Measurements from ENCODE around the gene DEFB112.
A peak's percentile ranks its signal among the peaks of the same experiment; 100 is the strongest.

The DEFB112 gene, protein sequence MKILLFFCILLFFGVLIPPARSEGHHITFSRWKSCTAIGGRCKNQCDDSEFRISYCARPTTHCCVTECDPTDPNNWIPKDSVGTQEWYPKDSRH

DNA sequence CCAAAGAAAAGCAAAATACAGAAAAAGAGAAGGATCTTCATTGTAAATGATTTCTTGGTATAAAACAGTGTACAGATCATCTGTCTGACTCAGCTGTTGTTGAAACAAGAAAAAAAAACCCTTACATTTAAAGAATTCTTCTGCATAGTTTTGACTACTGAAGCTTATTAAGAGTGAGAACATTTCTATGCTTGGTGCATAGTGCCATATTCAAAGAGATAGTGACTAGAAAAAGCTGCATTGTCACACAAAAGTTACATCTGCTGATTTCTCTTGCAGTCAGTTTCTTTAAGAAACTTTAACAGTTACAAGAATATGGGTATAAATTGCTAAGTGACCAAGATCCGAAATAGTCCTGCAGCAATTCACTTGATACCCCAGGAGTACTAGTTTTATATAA is at the start of gene DEFB112:
Gene DEFB112, minus strand, starts transcription at position 101 of the 400 bp plus-strand sequence. Its CDS starts 60 bp downstream, at position 41.
- no peak for TF ChIP-seq POLR2A (IDR thresholded peaks at IDR 0.05; ENCODE audit: low read depth, low read length)
- FAIRE-seq (no peak), DNase-seq (ENCODE audit: insufficient read length, low spot score) (no peak)

DNA sequence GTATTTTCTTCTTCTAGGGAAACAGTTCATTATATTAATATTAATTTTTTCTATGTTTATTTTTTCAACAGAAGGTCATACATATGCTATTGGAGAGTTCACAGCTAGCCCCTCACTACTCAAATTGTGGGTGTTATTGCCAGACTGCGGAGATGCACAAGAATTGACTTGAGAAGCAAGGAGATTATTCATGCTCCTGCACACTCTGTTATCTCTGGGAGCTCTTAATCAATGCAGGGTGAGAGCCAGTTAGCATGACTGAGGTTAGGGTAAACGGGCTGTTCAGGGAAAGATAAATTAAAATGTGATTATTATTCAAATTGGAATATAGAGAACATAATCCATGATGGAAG is 48.9 kb upstream of the DEFB112 start:
- no peak for FAIRE-seq
- TF ChIP-seq POLR2A (IDR thresholded peaks at IDR 0.05; ENCODE audit: low read depth, low read length) = no peak
- DNase-seq (ENCODE audit: insufficient read length, low spot score) = no peak

GRCh38 chr6:50097966-50098640 is 48.4 kb upstream of the DEFB112 start:
- FAIRE-seq (peak; percentile 30), DNase-seq (ENCODE audit: insufficient read length, low spot score) (no peak)
- no peak for TF ChIP-seq POLR2A (IDR thresholded peaks at IDR 0.05; ENCODE audit: low read depth, low read length)

DNA sequence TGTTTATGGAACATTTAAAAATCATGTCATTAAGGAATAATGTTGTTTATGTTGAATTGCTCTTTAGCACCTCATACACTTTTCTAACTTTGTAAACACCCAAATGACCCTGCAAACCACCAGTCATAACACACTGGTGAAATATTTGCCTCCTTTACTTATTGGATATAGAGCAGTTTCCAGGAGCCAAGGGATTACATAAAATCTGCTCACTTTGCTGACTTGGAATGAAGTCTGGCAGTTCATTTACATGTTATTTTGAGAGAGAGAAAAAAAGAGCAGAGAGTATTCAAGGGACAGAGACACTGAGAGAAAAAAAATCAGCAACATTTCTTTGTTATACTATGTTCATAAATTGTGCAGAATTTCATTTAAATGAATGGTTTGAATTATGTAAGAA is 46.6 kb upstream of the DEFB112 start:
- no peak for FAIRE-seq
- no peak for DNase-seq (ENCODE audit: insufficient read length, low spot score)
- TF ChIP-seq POLR2A (IDR thresholded peaks at IDR 0.05; ENCODE audit: low read depth, low read length) = no peak

DNA sequence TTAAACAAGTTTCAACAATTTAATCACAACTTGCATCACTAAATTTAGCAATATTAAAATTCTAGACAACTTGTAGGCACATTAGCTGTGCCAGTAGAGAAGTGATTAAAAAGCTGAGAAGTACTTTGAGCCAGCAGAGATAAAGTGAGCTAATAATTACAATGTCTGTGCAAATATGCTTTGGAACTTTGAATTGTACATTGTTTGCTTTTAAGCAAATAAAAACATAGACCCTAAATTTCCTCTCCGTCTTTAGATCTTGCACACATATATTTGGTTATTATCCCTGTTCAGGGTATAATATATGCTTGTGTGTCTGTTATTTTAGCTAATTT is 44.2 kb upstream of the DEFB112 start:
- no peak for TF ChIP-seq POLR2A (IDR thresholded peaks at IDR 0.05; ENCODE audit: low read depth, low read length)
- no peak for DNase-seq (ENCODE audit: insufficient read length, low spot score)
- no peak for FAIRE-seq

DNA sequence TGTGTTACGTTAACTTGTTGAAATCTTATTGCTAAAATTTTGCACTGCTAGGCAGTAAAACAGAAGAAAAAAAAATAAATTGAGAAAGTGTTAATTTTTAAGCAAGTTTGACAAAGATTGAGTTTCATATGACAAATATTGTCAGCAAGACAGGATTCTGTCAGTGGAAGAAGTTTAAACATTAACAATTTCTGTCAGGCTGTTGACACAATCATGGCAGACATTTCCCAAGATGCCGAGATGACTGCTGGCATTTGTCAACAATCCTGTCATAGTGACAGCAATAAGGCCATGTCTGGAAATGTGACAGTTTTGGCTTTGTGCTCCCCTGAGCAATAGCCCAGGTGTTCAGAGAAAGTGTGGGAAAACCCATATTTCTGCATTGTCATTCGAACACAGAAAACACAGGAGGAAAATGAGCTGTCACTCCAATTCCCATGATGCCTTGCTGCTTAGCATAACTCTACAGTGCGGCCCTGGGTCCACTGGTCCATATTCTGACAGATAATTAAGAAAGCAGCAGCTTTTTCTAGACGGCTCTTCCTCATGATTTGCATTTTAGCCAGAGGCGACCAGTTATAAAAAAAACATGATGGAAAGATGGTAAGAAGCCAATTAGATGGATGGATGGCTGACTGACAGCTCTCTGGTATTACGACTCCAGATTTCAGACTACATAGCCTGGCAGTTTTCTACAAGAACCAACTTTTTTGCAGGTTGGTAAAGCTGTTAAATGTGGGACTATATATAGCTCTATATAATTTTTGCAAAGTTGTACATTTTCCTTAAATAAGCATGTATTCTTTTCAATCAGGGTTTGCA is 43.6 kb upstream of the DEFB112 start:
- TF ChIP-seq POLR2A (IDR thresholded peaks at IDR 0.05; ENCODE audit: low read depth, low read length) = no peak
- DNase-seq (ENCODE audit: insufficient read length, low spot score) = no peak
- FAIRE-seq = no peak

DNA sequence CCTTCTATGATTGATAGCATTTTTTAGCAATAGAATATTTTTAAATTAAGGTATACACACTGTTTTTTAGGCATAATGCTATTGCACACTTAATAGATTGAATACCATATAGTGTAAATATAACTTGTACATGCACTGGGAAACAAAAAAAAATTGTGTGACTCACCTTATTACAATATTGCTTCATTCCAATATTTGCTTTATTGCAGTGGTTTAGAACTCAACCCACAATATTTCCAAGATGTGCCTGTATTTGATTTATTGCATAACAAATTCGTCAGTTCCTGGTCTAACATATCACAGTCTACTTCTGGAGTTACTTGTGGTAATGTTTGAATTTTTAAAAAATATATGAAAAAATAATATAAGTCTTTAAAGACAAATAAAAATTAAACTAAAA is 41.9 kb upstream of the DEFB112 start:
- no peak for DNase-seq (ENCODE audit: insufficient read length, low spot score)
- TF ChIP-seq POLR2A (IDR thresholded peaks at IDR 0.05; ENCODE audit: low read depth, low read length) = no peak
- no peak for FAIRE-seq

DNA sequence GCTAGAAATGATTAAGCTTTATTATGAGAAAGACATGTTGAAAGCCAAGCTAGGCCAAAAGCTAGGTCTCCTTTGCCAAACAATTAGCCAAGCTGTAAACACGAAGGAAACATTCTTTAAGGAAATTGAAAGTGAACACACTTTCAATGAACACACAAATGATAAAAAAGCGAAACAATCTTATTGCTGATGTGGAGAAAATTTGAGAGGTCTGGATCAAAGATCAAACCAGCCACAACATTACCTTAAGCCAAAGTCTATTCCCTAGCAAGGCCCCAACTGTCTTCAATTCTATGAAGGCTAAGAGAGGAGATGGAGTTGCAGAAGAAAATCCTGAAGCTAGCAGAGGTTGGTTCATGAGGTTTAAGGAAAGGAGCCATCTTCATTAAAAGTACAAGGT is 40.2 kb upstream of the DEFB112 start:
- DNase-seq (ENCODE audit: insufficient read length, low spot score) (no peak), FAIRE-seq (no peak)
- TF ChIP-seq POLR2A (IDR thresholded peaks at IDR 0.05; ENCODE audit: low read depth, low read length) = no peak

DNA sequence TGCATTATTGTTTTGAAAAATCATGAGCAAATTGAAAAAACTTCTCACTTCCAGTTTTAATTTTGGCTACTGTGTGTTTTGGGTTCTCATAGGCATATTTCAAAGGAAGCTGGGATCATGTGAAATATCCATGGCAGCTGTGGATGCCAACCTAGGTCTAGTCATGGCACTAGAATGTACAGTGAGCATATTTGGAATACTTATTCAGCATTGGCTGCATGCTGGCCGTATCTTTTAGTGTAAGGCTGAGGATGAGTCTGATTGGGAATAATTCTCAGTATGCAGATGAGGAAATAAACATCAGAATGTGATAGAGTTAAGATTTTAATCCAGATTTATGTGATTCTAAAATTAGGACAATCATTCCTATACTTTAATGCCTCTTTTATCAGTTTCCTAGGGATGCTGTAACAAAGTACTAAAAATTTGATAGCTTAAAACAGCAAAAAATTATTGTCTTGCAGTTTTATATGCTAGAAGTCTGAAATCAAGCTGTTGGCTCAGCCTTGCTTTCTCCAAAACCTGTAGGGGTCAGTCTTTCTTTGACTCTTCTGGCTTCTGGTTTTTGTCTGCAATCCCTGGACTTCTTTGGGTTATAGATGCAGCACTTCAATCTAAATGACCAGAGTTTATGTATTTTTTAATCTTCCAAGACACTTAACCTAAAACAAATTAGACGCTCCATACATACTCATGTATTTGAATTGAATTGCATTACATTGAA is 37.7 kb upstream of the DEFB112 start:
- FAIRE-seq = peak; percentile 99
- TF ChIP-seq POLR2A (IDR thresholded peaks at IDR 0.05; ENCODE audit: low read depth, low read length) = no peak
- peak; percentile 14 for DNase-seq (ENCODE audit: insufficient read length, low spot score)

GRCh38 chr6:50077385-50077784 is 27.7 kb upstream of the DEFB112 start:
- FAIRE-seq (no peak), DNase-seq (ENCODE audit: insufficient read length, low spot score) (no peak)
- no peak for TF ChIP-seq POLR2A (IDR thresholded peaks at IDR 0.05; ENCODE audit: low read depth, low read length)

- no peak for TF ChIP-seq POLR2A (IDR thresholded peaks at IDR 0.05; ENCODE audit: low read depth, low read length)
- no peak for FAIRE-seq
- no peak for DNase-seq (ENCODE audit: insufficient read length, low spot score)
These were observed 26.7 kb upstream of the DEFB112 start for GRCh38 chr6:50076431-50076830.

DNA sequence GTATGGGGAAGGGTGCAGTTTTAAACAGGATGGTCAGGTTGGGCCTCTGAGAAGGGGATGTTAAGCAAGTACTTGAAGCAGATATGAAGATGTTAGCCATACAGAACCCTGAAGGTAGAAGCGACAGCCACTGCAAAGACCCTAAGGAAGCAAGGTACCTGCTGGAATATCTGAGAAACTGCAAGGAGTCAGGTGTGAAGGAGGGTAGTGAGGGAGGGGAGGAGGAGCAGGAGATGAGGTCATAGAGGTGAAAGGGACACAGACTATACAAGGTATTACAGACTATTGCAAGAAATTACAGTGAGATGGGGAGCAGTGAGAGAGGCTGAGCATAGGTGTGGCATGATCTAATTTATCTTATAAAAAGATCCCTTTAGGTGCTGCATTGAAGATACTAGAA is 22.2 kb upstream of the DEFB112 start:
- FAIRE-seq (no peak), DNase-seq (ENCODE audit: insufficient read length, low spot score) (no peak)
- TF ChIP-seq POLR2A (IDR thresholded peaks at IDR 0.05; ENCODE audit: low read depth, low read length) = no peak

- no peak for FAIRE-seq
- TF ChIP-seq POLR2A (IDR thresholded peaks at IDR 0.05; ENCODE audit: low read depth, low read length) = no peak
These were observed 20.4 kb upstream of the DEFB112 start for GRCh38 chr6:50070101-50070500.

GRCh38 chr6:50062051-50062450 is 12.3 kb upstream of the DEFB112 start:
- TF ChIP-seq POLR2A (IDR thresholded peaks at IDR 0.05; ENCODE audit: low read depth, low read length) = no peak
- FAIRE-seq = peak; percentile 38

More at GRCh38 chr6:50070101-50070500, 20.4 kb upstream of the DEFB112 start:
- no peak for DNase-seq (ENCODE audit: insufficient read length, low spot score)

More at GRCh38 chr6:50062051-50062450, 12.3 kb upstream of the DEFB112 start:
- DNase-seq (ENCODE audit: insufficient read length, low spot score) = no peak
